ENCODE results near the gene POLR1E. TPM values are rescaled to one million over a fixed set of nuclear protein-coding genes. Genes with fewer than 3 reads are reported as not detected.

Gene POLR1E
- total and polyA plus RNA-seq, 10 of the 15 experiments (the other 5 are each of a cell fraction or from before 2014, with no cell fraction given): 13.7 to 71.3 (median 50.4) TPM

- Histone ChIP-seq H3K9ac (ENCODE audit: control insufficient read depth, insufficient read depth, low read length) (no peak overlapping the region), H3K4me3 (no peak overlapping the region), H3K9me3 (replicated peaks; ENCODE audit: control insufficient read depth, insufficient read depth, low read length) (no peaks in the 10 kb centered on the region), H3K4me1 (ENCODE audit: control insufficient read depth, insufficient read depth, low read length) (no peaks in the 10 kb centered on the region), H3K27ac (ENCODE audit: control insufficient read depth, insufficient read depth) (no peak overlapping the region), H2AFZ (ENCODE audit: control insufficient read depth, low read depth, low read length) (no peak overlapping the region), H3K79me2 (ENCODE audit: control insufficient read depth, insufficient read depth, low read length) (no peaks in the 10 kb centered on the region), H3K36me3 (ENCODE audit: control insufficient read depth in 2 of 2, insufficient read depth in 2 of 2, low read length in 1 of 2) (peaks cover 29 to 40% of the 10 kb centered on the region in 2 experiments), H3K27me3 (replicated peaks in 1 of 2; ENCODE audit: control insufficient read depth in 2 of 2, insufficient read depth in 2 of 2, low read length in 1 of 2) (no peaks in the 10 kb centered on the region), H4K20me1 (ENCODE audit: control insufficient read depth, insufficient read depth) (no peaks in the 10 kb centered on the region), H3K4me2 (ENCODE audit: control insufficient read depth, insufficient read depth) (no peak overlapping the region)
- ChIA-PET CTCF (interaction anchor here (1.3 kb wide), 1 partner anchor 18 kb away, joined by 3 read pairs; no protein-coding TSS in a partner anchor), SMC1A (ENCODE audit: uncharacterized antibody, unreplicated experiment) (interaction anchor here (2.5 kb wide), 1 partner anchor 12 kb away, joined by 11 read pairs; no protein-coding TSS in a partner anchor), RAD21 (ENCODE audit: unreplicated experiment) (no interaction called here), POLR2A (interaction anchor here (0.6 kb wide), 1 partner anchor 59 kb away, joined by 3 read pairs; no protein-coding TSS in a partner anchor)
- ATAC-seq (no peak), DNase-seq (ENCODE audit: low read depth, low spot score) (no peak), FAIRE-seq (no peak)
- BruUV-seq (replicated peaks): no TSS peak
- intact Hi-C loops (cut with micrococcal nuclease; ENCODE audit: unreplicated experiment): no loop called here
- WGBS (ENCODE audit: insufficient coverage, insufficient replicate concordance, low lambda C conversion rate, missing lambda C conversion rate): 98% methylated on average over 6 of the region's 6 CpGs
- in situ Hi-C loops (cut with MboI): loop anchor here (25.0 kb wide), 1 partner anchor 513 kb away; no protein-coding TSS in a partner anchor
- TF ChIP-seq BCL3 (IDR thresholded peaks at IDR 0.05; ENCODE audit: borderline replicate concordance, insufficient read depth, low read depth, low read length, poor library complexity, severe bottlenecking) (no peak), CTCF (IDR thresholded peaks at IDR 0.05 in 2 of 3, conservative IDR thresholded peaks at IDR 0.05 in 1 of 3; ENCODE audit: control insufficient read depth in 2 of 3, extremely low read depth in 1 of 3, insufficient read depth in 1 of 3, low read depth in 3 of 3, low read length in 3 of 3) (no peak), CUX1 (IDR thresholded peaks at IDR 0.05; ENCODE audit: insufficient replicate concordance, low read depth, low read length) (no peak), IRF5 (IDR thresholded peaks at IDR 0.05; ENCODE audit: borderline replicate concordance) (no peak), CEBPB (IDR thresholded peaks at IDR 0.05; ENCODE audit: borderline replicate concordance in 1 of 2, low read depth in 2 of 2, low read length in 2 of 2) (no peak), MXI1 (IDR thresholded peaks at IDR 0.05; ENCODE audit: low read depth, low read length) (no peak), NR2F1 (conservative IDR thresholded peaks at IDR 0.05) (no peak), POU2F2 (IDR thresholded peaks at IDR 0.05; ENCODE audit: borderline replicate concordance, low read depth, low read length) (no peak), FOS (IDR thresholded peaks at IDR 0.05; ENCODE audit: borderline replicate concordance, extremely low read depth, insufficient read length) (no peak), ATF3 (IDR thresholded peaks at IDR 0.05; ENCODE audit: borderline replicate concordance, extremely low read depth, low read depth, low read length) (no peak), PAX5 (IDR thresholded peaks at IDR 0.05; ENCODE audit: borderline replicate concordance, low read depth, low read length) (no peak), TBL1XR1 (IDR thresholded peaks at IDR 0.05; ENCODE audit: low read depth, low read length) (no peak)
These were observed 13.5 kb downstream of the POLR1E start for GRCh38 chr9:37499297-37499696.

Measured in GM12878 (cell line).